CD4-positive, alpha-beta memory T cell (primary cell): ENCODE data around the gene BARHL1. TPM values are rescaled to one million over a fixed set of nuclear protein-coding genes. Genes with fewer than 3 reads are reported as not detected.
A peak's percentile ranks its signal among the peaks of the same experiment; 100 is the strongest.

ENCODE experiments used
- CTCF ChIA-PET: fragments of 350-600 bp; sonication (Branson Sonifier 250); formaldehyde crosslinking; loops from one replicate; lab custom pipeline; 2021; ENCODE audit warnings: inconsistent platforms; ENCODE audit not compliant: partially characterized antibody; lab: Charles Lee
- POLR2A ChIA-PET: fragments of 350-600 bp; sonication (Branson Sonifier 250); formaldehyde crosslinking; loops from one replicate; lab custom pipeline; 2021; ENCODE audit not compliant: partially characterized antibody; lab: Charles Lee
- DNase-seq, 5 donors: peaks; one replicate each; pipeline versions ENCODE4 v3.0.0 to v3.0.0-alpha.2; 2020 to 2022; ENCODE audit warnings: mixed read lengths in 1 of 5
- H3K27ac ChIP-seq: one replicate; pipeline ENCODE4 v1.7.0; 2013; ENCODE audit warnings: low read depth, low read length
- H3K27me3 ChIP-seq: 2 replicates; pipeline ENCODE4 v1.7.0; 2013; ENCODE audit warnings: mild to moderate bottlenecking, low read length, moderate library complexity; ENCODE audit not compliant: insufficient read depth
- H3K36me3 ChIP-seq: 2 replicates; pipeline ENCODE4 v1.7.0; 2013; ENCODE audit warnings: mild to moderate bottlenecking, low read length, moderate library complexity; ENCODE audit not compliant: insufficient read depth
- H3K4me1 ChIP-seq: 2 replicates; pipeline ENCODE4 v1.7.0; 2013; ENCODE audit warnings: mild to moderate bottlenecking, low read length, moderate library complexity; ENCODE audit not compliant: insufficient read depth
- H3K4me3 ChIP-seq, 2 donors: one replicate each; pipeline ENCODE4 v1.7.0; 2013; ENCODE audit warnings: low read length in 2 of 2, mild to moderate bottlenecking in 1 of 2
- H3K9me3 ChIP-seq, 2 donors: one replicate each; pipeline ENCODE4 v1.7.0; 2013; ENCODE audit warnings: low read length in 2 of 2, control low read depth in 1 of 2; ENCODE audit not compliant: control insufficient read depth in 1 of 2
- H3K27ac Mint-ChIP-seq, 7 donors: one replicate each; pipeline ENCODE4 v1.8.0; 2020 to 2021; ENCODE audit warnings: mixed read lengths in 7 of 7, mild to moderate bottlenecking in 6 of 7, inconsistent platforms in 3 of 7, moderate library complexity in 3 of 7
- H3K27me3 Mint-ChIP-seq, 2 donors: one replicate each; pipeline ENCODE4 v1.8.0; 2020 to 2021; ENCODE audit warnings: mixed read lengths in 2 of 2
- H3K36me3 Mint-ChIP-seq, 2 donors: one replicate each; pipeline ENCODE4 v1.8.0; 2020 to 2021; ENCODE audit warnings: mixed read lengths in 2 of 2, inconsistent platforms in 1 of 2, mild to moderate bottlenecking in 1 of 2
- H3K4me1 Mint-ChIP-seq, 4 donors: one replicate each; pipeline ENCODE4 v1.8.0; 2020 to 2021; ENCODE audit warnings: mixed read lengths in 4 of 4, mild to moderate bottlenecking in 1 of 4
- H3K4me3 Mint-ChIP-seq, 8 donors: one replicate each; pipeline ENCODE4 v1.8.0; 2020 to 2021; ENCODE audit warnings: mixed read lengths in 8 of 8, mild to moderate bottlenecking in 7 of 8, moderate library complexity in 6 of 8, inconsistent platforms in 3 of 8
- H3K9me3 Mint-ChIP-seq, 8 donors: one replicate each; pipeline ENCODE4 v1.8.0; 2020 to 2021; ENCODE audit warnings: mixed read lengths in 8 of 8, mild to moderate bottlenecking in 5 of 8, inconsistent platforms in 3 of 8, moderate library complexity in 1 of 8
- intact Hi-C: fragments of 100-400 bp; cut with micrococcal nuclease; formaldehyde crosslinking; loops from one replicate; pipeline ENCODE4 v1.15.1; 2023
- polyA plus RNA-seq, 2 donors: library from polyadenylated mRNA; unstranded; fragments of 300-500 nt; fragmentation: Illumina TruSeq; gene quantifications; one replicate each; pipeline ENCODE4 v1.2.3, GENCODE V29; 2021
- total RNA-seq, 2 experiments: library from RNA; stranded (reverse); gene quantifications; one replicate each; pipeline ENCODE4 v1.2.3, GENCODE V29; 2021

The BARHL1 gene
- total and polyA plus RNA-seq, 4 experiments from 2014 or later: not detected

- no peak overlapping the region for H3K4me3 ChIP-seq
- Mint-ChIP-seq H3K27ac (no peak overlapping the region), H3K4me3 (no peak overlapping the region), H3K36me3 (peaks cover 0 to 4% of the 10 kb centered on the region in 2 donors), H3K27me3 (peaks cover 19 to 29% of the 10 kb centered on the region in 2 donors), H3K4me1 (peaks cover 0 to 3% (median 0%) of the 10 kb centered on the region in 4 donors), H3K9me3 (peaks cover 0 to 2% (median 0%) of the 10 kb centered on the region in 8 donors)
- POLR2A ChIA-PET: no interaction called here
- peaks cover 7% of the 10 kb centered on the region for H3K27me3 ChIP-seq
- no peaks in the 10 kb centered on the region for H3K36me3 ChIP-seq
- no peaks in the 10 kb centered on the region for H3K9me3 ChIP-seq
- no peak overlapping the region for H3K27ac ChIP-seq
- CTCF ChIA-PET: interaction anchor here (0.6 to 0.7 kb wide), 2 partner anchors 376 to 809 kb away, joined by 3 to 4 read pairs; no protein-coding TSS in a partner anchor
- intact Hi-C loops: no loop called here
- H3K4me1 ChIP-seq: no peaks in the 10 kb centered on the region
- no peak for DNase-seq
Observed at GRCh38 chr9:132571806-132572600, 10.4 kb upstream of the BARHL1 start.

- intact Hi-C loops: no loop called here
- no peaks in the 10 kb centered on the region for H3K36me3 ChIP-seq
- DNase-seq: no peak
- POLR2A ChIA-PET: no interaction called here
- peaks cover 13% of the 10 kb centered on the region for H3K27me3 ChIP-seq
- Mint-ChIP-seq H3K4me3 (no peak overlapping the region), H3K27me3 (peaks cover 28 to 38% of the 10 kb centered on the region in 2 donors), H3K9me3 (no peaks in the 10 kb centered on the region), H3K36me3 (peaks cover 0 to under 1% of the 10 kb centered on the region in 2 donors), H3K27ac (no peak overlapping the region), H3K4me1 (peaks cover 0 to 3% (median 0%) of the 10 kb centered on the region in 4 donors)
- CTCF ChIA-PET: no interaction called here
- no peaks in the 10 kb centered on the region for H3K9me3 ChIP-seq
- H3K4me1 ChIP-seq: no peaks in the 10 kb centered on the region
- H3K27ac ChIP-seq: no peak overlapping the region
- H3K4me3 ChIP-seq: no peak overlapping the region
Observed at GRCh38 chr9:132572921-132573320, 9.5 kb upstream of the BARHL1 start.

GRCh38 chr9:132575005-132575609 lies 7.3 kb upstream of the BARHL1 start:
- Mint-ChIP-seq H3K27me3 (peaks cover 41 to 51% of the 10 kb centered on the region in 2 donors), H3K4me1 (peaks cover 0 to 4% (median 1%) of the 10 kb centered on the region in 4 donors), H3K27ac (no peak overlapping the region), H3K4me3 (no peak overlapping the region), H3K36me3 (no peaks in the 10 kb centered on the region), H3K9me3 (peaks cover 0 to 3% (median 0%) of the 10 kb centered on the region in 8 donors)
- ChIA-PET CTCF (no interaction called here), POLR2A (no interaction called here)
- peak in 3 of 5 donors; percentile 22 to 32 (median 32) for DNase-seq
- no peaks in the 10 kb centered on the region for H3K36me3 ChIP-seq
- no peaks in the 10 kb centered on the region for H3K4me1 ChIP-seq
- peaks cover 32% of the 10 kb centered on the region for H3K27me3 ChIP-seq
- H3K4me3 ChIP-seq: no peak overlapping the region
- no peaks in the 10 kb centered on the region for H3K9me3 ChIP-seq
- no peak overlapping the region for H3K27ac ChIP-seq
- intact Hi-C loops: no loop called here

GRCh38 chr9:132575811-132576210 lies 6.6 kb upstream of the BARHL1 start:
- H3K4me1 Mint-ChIP-seq: peaks cover 0 to 4% (median 1%) of the 10 kb centered on the region in 4 donors
- Histone ChIP-seq H3K9me3 (no peaks in the 10 kb centered on the region), H3K27ac (no peak overlapping the region), H3K4me3 (no peak overlapping the region), H3K27me3 (peaks cover 35% of the 10 kb centered on the region), H3K4me1 (no peaks in the 10 kb centered on the region), H3K36me3 (no peaks in the 10 kb centered on the region)
- no peak overlapping the region for H3K4me3 Mint-ChIP-seq
- intact Hi-C loops: no loop called here
- H3K9me3 Mint-ChIP-seq: peaks cover 0 to 3% (median 0%) of the 10 kb centered on the region in 8 donors
- H3K27ac Mint-ChIP-seq: no peak overlapping the region
- no peaks in the 10 kb centered on the region for H3K36me3 Mint-ChIP-seq
- CTCF ChIA-PET: no interaction called here
- POLR2A ChIA-PET: no interaction called here
- no peak for DNase-seq
- peaks cover 41 to 51% of the 10 kb centered on the region in 2 donors for H3K27me3 Mint-ChIP-seq

- CTCF ChIA-PET: no interaction called here
- Mint-ChIP-seq H3K36me3 (no peaks in the 10 kb centered on the region), H3K9me3 (peaks cover 0 to 8% (median 0%) of the 10 kb centered on the region in 8 donors), H3K27me3 (peaks cover 50 to 58% of the 10 kb centered on the region in 2 donors), H3K4me3 (peak overlapping the region in 1 of 8 donors; percentile 24), H3K27ac (no peak overlapping the region), H3K4me1 (peaks cover 2 to 14% (median 9%) of the 10 kb centered on the region in 4 donors)
- no peak overlapping the region for H3K27ac ChIP-seq
- POLR2A ChIA-PET: no interaction called here
- H3K9me3 ChIP-seq: no peaks in the 10 kb centered on the region
- H3K4me3 ChIP-seq: no peak overlapping the region
- H3K36me3 ChIP-seq: no peaks in the 10 kb centered on the region
- DNase-seq: no peak
- intact Hi-C loops: no loop called here
- peaks cover 9% of the 10 kb centered on the region for H3K4me1 ChIP-seq
- H3K27me3 ChIP-seq: peaks cover 46% of the 10 kb centered on the region
Observed at GRCh38 chr9:132577119-132577518, 5.3 kb upstream of the BARHL1 start.

- Mint-ChIP-seq H3K27ac (peak overlapping the region in 1 of 7 donors; percentile 70), H3K27me3 (peaks cover 55 to 60% of the 10 kb centered on the region in 2 donors), H3K9me3 (peaks cover 0 to 12% (median 1%) of the 10 kb centered on the region in 8 donors), H3K4me3 (no peak overlapping the region), H3K36me3 (no peaks in the 10 kb centered on the region), H3K4me1 (peaks cover 2 to 15% (median 9%) of the 10 kb centered on the region in 4 donors)
- ChIA-PET POLR2A (no interaction called here), CTCF (no interaction called here)
- H3K27me3 ChIP-seq: peaks cover 53% of the 10 kb centered on the region
- no peak overlapping the region for H3K4me3 ChIP-seq
- H3K9me3 ChIP-seq: no peaks in the 10 kb centered on the region
- intact Hi-C loops: no loop called here
- H3K27ac ChIP-seq: no peak overlapping the region
- H3K4me1 ChIP-seq: peaks cover 12% of the 10 kb centered on the region
- no peak for DNase-seq
- H3K36me3 ChIP-seq: no peaks in the 10 kb centered on the region
Observed at GRCh38 chr9:132578367-132578932, 4.0 kb upstream of the BARHL1 start.

- DNase-seq: no peak
- Mint-ChIP-seq H3K27ac (peak overlapping the region in 1 of 7 donors; percentile 35), H3K4me1 (peaks cover 2 to 15% (median 9%) of the 10 kb centered on the region in 4 donors), H3K36me3 (no peaks in the 10 kb centered on the region), H3K9me3 (peaks cover 0 to 13% (median 1%) of the 10 kb centered on the region in 8 donors), H3K4me3 (no peak overlapping the region), H3K27me3 (peaks cover 55 to 61% of the 10 kb centered on the region in 2 donors)
- ChIA-PET POLR2A (no interaction called here), CTCF (no interaction called here)
- H3K9me3 ChIP-seq: no peaks in the 10 kb centered on the region
- no peak overlapping the region for H3K4me3 ChIP-seq
- H3K27ac ChIP-seq: no peak overlapping the region
- H3K27me3 ChIP-seq: peaks cover 62% of the 10 kb centered on the region
- H3K36me3 ChIP-seq: no peaks in the 10 kb centered on the region
- intact Hi-C loops: no loop called here
- peaks cover 12% of the 10 kb centered on the region for H3K4me1 ChIP-seq
Observed at GRCh38 chr9:132579427-132579798, 3.0 kb upstream of the BARHL1 start.
